HG03575 (cell line): ENCODE results near the gene MITF.

Source experiments
- ATAC-seq: cut with Tn5 transposase; IDR thresholded peaks from one replicate; pipeline ENCODE4 v1.9.1; 2021; ENCODE audit not compliant: unreplicated experiment, insufficient number of reproducible peaks, low FRiP score; ENCODE audit errors: extremely low read depth

The MITF gene

DNA sequence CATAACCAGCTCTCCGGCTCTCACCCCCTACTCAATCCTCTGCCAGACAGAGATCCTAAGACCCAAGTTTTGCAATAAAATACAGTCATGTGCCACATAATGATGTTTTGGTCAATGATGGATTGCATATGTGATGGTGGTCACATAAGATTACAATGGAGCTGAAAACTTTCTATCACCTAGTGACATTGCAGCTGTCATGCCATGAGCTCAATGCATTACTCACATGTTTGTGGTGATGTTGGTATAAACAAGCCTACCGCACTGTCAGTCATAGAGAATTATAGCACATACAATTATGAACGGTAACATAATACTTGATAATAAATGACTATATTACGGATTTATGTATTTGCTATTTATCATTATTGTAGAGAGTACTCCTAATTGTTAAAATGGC is 233.4 kb downstream of the MITF start:
- no peak for ATAC-seq

DNA sequence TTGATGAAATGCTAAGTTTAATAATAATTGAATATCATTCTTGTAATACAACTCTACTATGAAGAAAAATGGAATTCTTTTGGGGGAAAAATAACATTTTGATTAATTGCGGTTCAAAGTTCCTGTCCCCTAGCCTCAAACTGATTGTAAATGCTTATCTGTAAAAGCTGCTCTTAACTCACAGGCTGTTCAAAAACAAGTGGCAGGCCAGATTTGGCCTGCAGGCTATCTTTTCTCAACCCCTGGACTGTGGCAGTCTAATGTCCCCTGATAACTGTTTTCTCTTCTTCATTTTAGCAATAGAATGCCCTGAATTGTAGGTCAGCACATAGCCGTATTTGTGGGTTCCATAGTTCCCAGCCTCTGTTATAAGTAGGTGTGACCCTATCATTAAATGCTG is 236.8 kb downstream of the MITF start:
- ATAC-seq, result no peak

DNA sequence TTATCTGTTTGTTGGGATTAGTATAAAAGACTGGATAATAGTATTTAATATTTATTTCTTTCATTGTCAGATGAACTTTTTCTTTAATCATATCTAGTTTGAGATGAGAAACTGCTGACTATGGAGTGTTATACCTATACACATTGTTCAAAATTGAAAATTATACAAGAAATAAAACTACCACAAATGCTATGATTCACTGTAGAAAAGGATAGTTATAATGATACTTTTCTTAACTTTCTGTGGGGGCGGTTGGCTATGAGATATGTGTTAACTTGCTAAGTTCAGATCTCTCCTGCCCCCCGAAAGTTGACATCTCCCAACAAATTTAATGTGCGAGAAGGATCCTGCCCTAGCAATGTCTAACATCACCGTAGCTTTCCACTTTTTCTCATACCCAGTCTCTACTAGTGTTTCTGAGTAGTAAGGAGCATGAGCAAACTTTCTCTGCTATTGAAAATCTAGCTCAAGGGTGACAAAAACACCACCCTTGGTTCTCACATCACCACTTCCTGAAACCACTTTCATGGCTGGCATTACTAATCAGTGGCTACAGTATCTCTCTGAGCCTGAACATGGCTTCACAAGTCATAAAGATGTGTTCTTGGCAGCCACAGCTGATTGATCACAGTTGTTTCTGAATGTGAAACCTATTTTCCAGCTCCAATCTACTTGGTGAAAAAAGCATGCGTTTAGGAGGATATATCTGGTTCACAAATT is 244.4 kb downstream of the MITF start:
- no peak for ATAC-seq

DNA sequence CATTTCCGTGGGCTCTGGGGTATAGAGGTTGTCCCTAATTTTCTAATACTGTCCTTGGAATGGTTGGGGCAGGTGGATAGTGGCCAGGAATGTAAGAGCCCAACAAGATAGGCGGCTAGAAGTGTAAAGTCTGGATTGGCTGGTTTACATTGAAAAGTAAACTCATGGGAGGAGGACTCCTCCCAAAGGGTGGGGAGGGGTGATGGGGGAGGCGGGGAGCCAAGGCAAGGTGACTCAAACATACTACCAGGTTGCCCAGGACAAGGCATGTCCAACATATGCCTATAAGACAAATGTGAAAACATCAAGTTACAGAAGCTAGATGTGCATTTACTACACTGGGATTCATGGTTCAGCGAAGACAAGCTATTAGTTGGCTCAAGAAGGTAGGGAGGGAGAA is 246.0 kb downstream of the MITF start:
- ATAC-seq, result no peak

DNA sequence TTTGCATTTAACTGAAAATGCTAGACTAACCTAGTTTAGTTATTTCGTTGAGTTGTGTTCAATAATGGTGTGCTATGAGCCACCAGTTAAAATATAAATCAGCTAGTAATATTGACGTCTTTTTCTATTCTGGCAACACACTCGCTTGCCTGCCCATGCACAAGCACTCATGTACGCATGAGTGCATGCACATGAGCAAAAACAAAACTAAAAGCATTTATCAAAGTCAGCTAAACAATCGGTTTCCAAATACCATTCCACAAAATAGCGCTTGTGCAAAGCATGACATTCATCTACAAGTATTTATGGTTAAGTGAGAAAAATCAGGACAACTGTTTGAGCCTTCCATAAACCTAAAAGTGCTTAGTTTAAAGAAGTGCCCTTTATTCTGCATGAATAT is 247.2 kb downstream of the MITF start:
- no peak for ATAC-seq

DNA sequence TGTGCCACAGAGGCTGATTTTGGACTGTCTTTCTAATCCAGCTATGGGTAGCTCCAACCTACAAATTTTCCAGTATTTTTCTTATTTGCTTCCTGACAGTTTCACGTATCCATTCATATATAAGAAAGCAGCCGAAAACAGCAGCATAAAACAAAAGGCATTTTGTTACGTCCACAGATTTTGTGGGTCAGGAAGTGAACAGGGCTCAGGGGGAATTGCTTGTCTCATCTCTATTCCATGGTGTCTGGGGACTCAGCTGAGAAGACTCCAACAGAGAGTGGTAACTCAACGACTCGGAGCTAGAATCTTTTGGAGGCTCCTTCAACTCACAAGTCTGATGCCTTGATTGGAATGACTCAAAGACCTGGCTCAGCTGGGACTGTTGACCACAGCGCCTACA is 248.6 kb downstream of the MITF start:
- no peak for ATAC-seq

DNA sequence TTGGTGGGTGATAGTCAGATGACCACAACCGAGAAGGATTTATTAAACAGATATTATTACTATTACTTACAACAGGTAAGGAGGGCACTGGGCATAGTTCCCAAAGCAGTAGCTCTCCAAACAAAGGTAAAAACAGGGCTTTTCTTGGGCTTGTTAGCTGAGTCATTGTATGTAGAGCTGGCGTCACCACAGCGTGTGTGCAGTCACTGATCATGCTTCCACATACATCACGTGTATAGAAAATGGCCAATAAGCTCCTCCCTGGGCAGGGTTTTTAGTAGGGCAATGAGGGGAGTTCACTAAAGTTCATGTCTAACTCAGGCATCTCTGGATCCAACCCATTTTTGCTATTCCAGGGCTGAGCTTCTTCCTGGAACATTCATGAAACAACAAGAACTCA is 254.5 kb downstream of the MITF start:
- no peak for ATAC-seq

DNA sequence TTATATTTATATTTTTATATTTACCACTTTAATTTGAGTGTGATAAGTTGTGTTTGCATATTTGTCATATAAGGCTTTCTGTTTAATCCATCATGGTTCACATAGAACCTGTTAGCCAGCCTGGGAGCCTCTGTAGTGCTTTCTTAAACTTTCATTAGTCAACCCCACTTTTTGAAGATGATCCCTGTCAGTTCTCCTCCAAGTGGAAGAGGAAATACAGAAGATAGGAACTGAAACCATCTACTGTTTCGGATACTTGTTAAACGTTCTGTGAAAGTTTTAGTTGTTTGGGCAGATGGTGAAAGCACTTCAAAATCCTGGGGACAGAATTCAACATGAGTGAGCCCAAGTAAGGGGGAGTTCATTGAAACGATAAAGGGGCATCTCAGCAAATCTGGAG is 255.7 kb downstream of the MITF start:
- no peak for ATAC-seq

DNA sequence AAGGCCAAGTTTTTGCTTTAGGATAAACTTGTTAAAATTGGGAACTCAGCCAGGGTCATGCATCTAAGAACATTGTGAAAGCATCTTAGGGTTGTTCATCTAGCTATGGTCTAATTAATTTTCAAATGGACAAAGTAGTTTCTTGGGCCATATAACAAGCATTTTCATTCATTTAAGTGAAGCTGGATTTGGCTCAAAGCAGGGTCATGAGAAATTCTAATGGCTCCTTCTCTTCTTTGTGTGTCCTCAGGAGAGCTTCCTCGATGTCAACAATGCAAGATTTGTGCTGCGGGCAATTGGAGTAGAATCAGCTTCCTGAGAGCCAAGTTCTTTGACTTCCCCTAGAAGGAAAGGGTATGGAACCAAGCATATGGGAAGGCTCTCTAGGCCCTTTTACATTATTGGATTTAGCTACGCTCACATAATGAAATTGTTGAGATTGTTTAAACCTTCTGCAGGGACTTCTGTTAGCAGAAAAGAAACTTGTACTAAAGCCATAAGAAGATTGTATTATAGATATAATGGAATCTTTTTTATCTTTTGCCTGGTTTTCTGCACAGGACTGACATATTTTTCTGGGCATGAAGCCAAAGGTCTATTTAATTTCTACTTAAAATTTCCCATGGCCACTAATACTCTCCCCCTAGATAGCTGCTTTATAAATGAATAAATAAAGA is 258.5 kb downstream of the MITF start:
- ATAC-seq, result no peak

DNA sequence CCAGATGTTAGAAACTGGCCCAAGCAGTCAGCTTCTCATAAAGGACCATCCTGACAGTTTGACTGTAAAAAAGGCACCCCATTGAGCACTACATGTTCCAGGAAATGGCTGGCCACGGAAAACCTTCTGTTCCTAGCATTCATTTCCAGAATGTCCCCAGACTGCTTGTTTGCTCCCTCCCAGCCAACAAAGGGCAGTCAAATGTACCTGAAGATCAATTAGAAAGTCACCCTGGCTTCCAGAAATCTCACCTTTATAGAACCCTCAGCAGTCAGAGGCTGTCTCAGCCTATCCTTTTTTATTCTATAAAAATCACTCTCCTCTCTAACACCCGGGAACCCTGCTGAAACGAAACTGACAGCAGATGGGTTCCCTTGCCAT is 259.5 kb downstream of the MITF start:
- ATAC-seq, result no peak

DNA sequence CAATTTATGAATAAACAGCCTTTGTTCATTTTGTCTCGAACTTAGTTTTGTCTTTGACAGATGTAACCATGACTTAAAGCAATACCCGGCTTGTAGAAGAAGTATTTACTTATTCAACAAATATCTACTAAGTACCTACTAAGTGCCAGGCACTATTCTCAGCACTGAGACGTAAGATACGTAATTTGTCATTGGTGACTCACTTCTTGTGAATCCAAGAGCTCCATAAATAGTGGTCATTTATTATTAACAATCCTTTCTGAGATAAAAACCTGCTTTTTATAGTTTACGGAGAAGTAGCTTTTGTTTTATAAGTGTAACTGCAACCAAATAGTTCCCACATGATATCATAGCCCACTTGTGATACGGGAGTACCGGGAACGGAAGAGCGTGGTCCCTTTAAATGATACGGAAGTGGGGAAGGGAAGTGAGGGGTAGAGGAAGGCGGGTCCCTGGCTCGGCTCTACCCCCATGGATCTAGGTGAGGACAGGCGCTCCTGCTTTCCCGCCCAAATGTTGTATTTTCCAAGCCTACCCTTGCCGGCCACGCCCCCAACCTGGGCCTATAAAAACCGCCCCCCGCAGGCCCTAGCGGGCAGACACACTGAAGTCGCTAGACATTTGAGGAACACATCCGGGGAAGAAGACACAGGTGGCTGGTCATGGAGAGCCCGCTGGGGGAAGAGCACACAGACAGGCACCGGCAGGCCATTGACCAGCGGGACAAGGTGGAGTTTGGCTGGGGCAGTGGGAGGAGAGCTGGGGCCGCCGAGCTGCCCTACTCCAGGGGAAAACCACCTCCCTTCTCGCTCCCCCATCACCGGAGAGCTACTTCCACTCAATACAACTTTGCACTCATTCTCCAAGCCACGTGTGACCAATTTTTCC is 260.1 kb downstream of the MITF start, which contains the start of gene SAMMSON:
Gene SAMMSON, plus strand, starts transcription at position 594 of the 888 bp plus-strand sequence.
- ATAC-seq, result no peak

DNA sequence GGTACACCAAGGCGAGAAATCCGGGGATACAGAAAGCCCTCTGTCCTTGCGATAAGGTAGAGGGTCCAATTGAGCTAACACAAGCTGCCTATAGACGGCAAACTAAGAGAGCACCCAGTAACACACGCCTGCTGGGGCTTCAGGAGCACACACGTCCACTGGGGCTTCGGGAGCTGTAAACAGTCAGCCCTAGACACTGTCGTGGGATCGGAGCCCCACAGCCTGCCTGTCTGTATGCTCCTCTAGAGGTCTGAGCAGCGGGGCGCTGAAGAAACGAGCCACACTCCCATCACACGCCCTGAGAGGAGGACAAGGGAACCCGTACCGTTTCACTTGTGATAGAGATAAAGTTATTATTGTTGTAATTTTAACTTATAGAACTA is 260.8 kb downstream of the MITF start:
- ATAC-seq, result no peak

DNA sequence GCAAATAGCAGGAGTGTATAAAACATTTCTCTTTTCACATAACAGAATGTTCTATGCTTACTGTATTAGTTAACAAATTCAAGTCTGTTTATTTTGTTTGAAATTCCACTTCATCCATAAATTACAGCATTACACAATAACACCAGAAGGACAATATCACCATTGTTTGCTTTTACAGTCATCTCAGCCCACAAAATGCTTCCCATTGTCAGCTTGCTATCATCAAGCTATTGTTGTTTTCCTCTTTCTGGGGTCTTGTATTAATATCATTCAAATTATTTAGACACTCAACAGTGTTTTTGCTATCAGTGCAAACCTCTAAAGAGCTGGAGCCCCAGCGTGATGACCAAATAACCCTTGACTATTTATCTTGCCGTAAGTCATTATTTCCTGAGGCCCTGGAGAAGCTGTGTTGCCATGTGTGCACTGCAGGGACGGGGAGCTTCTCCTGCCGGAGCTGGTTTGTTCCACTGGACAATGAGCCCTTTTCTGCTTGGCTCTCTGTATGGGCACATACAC is 261.4 kb downstream of the MITF start:
- no peak for ATAC-seq

DNA sequence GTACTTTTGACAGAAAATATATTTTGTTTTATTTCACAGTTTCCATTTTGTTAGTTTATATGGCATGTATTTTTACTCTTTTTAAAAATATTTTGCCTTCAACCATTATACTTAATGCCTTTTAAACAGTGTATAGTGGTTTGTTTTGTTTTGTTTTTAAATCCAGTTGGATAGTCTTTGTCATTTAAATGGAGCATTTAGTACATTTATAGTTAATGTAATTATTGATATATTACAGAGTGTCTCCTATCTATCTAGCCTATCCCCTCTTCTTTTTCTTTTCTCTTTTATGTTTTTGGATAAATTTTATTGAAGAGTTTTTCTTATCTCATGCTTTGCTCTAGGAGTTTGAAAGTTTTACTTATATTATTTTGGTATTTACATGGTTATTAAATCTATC is 263.9 kb downstream of the MITF start:
- no peak for ATAC-seq

DNA sequence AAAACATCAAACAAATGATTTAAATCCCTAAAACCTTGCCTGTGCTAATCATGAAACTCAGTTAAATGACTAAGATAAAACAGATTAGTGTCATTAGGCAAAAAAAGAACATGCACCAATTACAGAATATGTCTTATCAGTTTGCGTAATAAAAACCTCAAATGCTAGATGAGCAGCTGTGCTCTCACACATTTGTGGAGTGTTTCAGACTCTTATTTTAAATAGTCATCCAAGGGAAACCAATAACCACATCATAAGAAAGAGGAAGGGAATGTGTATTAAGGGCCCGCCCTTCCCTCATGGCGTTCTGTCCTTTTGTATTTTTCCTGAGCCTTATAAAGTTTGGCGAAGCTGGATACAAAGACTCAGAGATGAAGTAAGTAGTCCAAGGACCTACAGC is 266.8 kb downstream of the MITF start:
- no peak for ATAC-seq

DNA sequence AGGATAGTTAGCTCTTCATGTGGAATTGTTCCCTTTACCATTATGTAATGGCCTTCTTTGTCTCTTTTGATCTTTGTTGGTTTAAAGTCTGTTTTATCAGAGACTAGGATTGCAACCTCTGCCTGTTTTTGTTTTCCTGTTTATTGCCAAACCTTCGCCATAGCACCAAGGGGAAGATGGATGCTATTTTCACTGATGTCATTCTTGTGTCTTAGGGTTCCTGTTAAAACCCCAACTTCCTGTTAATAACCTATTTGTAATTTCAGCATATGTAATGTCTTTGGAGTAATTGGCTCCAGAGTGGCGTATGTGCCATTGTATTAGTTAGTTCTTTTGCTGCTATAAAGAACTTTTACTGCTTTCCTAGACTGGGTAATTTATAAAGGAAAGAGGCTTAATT is 271.1 kb downstream of the MITF start:
- no peak for ATAC-seq

DNA sequence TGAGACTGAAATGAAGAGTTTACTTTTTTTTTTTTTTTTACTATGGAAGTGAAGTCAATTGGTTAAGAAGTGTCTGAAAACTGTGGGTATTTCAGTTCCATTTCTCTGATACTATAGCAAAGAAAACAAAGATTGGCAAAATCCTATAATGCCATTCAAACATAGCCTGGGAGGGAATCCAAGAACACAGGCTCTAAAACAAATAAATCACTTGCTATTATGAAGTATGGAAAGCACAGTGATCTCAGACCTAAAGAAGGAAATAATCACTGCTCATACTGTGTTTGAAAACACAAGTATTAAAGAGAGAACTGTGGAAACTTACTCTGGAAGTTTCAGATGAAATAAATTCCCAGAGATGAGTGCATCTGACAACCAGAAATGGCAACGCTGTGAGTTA is 272.3 kb downstream of the MITF start:
- ATAC-seq, result no peak
